CD4-positive, alpha-beta T cell (primary cell): ENCODE data around the gene MSH2. TPM values are rescaled to one million over a fixed set of nuclear protein-coding genes. Genes with fewer than 3 reads are reported as not detected.

Experiments used
- ATAC-seq: fragments of 200-7000 bp; cut with Tn5 transposase; one replicate; pipeline ENCODE4 v1.10.0; 2022; ENCODE audit warnings: mild to moderate bottlenecking; ENCODE audit not compliant: poor library complexity
- CTCF ChIA-PET: fragments of 350-600 bp; sonication (Branson Sonifier 250); formaldehyde crosslinking; loops from one replicate; lab custom pipeline; 2021; ENCODE audit warnings: antibody characterized with exemption, inconsistent platforms; lab: Charles Lee
- POLR2A ChIA-PET: fragments of 350-600 bp; sonication (Branson Sonifier 250); formaldehyde crosslinking; loops from one replicate; lab custom pipeline; 2021; ENCODE audit warnings: antibody characterized with exemption, inconsistent platforms; lab: Charles Lee
- DNase-seq, 14 experiments: peaks; one replicate each; pipeline ENCODE4 v3.0.0-alpha.2; 2013 to 2020; ENCODE audit warnings: mixed read lengths in 2 of 14
- H3K27ac ChIP-seq, 2 donors: one replicate each; pipeline versions ENCODE4 v1.5.1 to v1.7.0; 2013; ENCODE audit warnings: low read length in 2 of 2, low read depth in 1 of 2, mild to moderate bottlenecking in 1 of 2
- H3K27me3 ChIP-seq, 2 experiments: 1 replicate in 1 of 2; 2 replicates in 1 of 2; pipeline versions ENCODE4 v1.6.1 to v1.7.0; 2013; ENCODE audit warnings: low read length in 2 of 2, control low read depth in 1 of 2, mild to moderate bottlenecking in 1 of 2, moderate library complexity in 1 of 2; ENCODE audit not compliant: insufficient read depth in 2 of 2, control insufficient read depth in 1 of 2
- H3K36me3 ChIP-seq: one replicate; pipeline ENCODE4 v1.6.1; 2013; ENCODE audit warnings: low read length, control low read depth; ENCODE audit not compliant: insufficient read depth
- H3K4me1 ChIP-seq: one replicate; pipeline ENCODE4 v1.6.1; 2013; ENCODE audit warnings: low read length, control low read depth; ENCODE audit not compliant: insufficient read depth
- H3K4me3 ChIP-seq: one replicate; pipeline ENCODE4 v1.5.1; 2013; ENCODE audit warnings: mild to moderate bottlenecking, low read length, moderate library complexity
- H3K9me3 ChIP-seq, 2 experiments: 1 replicate in 1 of 2; 2 replicates in 1 of 2; pipeline versions ENCODE4 v1.6.1 to v1.7.0; 2013; ENCODE audit warnings: low read length in 2 of 2, mild to moderate bottlenecking in 2 of 2, control low read depth in 1 of 2, moderate library complexity in 1 of 2; ENCODE audit not compliant: control insufficient read depth in 1 of 2, insufficient read depth in 1 of 2
- H3K27ac Mint-ChIP-seq: one replicate; pipeline ENCODE4 v1.8.0; 2020; ENCODE audit warnings: mixed read lengths
- H3K27me3 Mint-ChIP-seq: one replicate; pipeline ENCODE4 v1.8.0; 2021; ENCODE audit warnings: mixed read lengths
- H3K36me3 Mint-ChIP-seq: one replicate; pipeline ENCODE4 v1.8.0; 2021; ENCODE audit warnings: low read depth, mixed read lengths
- H3K4me1 Mint-ChIP-seq: one replicate; pipeline ENCODE4 v1.8.0; 2021; ENCODE audit warnings: low read depth, mixed read lengths
- H3K4me3 Mint-ChIP-seq: one replicate; pipeline ENCODE4 v1.8.0; 2020; ENCODE audit warnings: mild to moderate bottlenecking, mixed read lengths
- H3K9me3 Mint-ChIP-seq: one replicate; pipeline ENCODE4 v1.8.0; 2020; ENCODE audit warnings: mixed read lengths
- CTCF ChIP-seq: fragments of 200-600 bp; IDR thresholded peaks from one replicate; pipeline ENCODE4 v1.8.0; 2022; ENCODE audit warnings: antibody characterized with exemption, mild to moderate bottlenecking
- intact Hi-C, 2 experiments: fragments of 100-400 bp; cut with DNase I in 1 of 2; cut with micrococcal nuclease in 1 of 2; formaldehyde crosslinking; loops; one replicate each; pipeline versions ENCODE4 v1.15.1 to v1.9.0; 2023 to 2025; cut with DNase I, micrococcal nuclease
- total RNA-seq, 174 experiments: library from RNA in 2 of 174; stranded (reverse) in 2 of 174; gene quantifications; one replicate each; pipeline ENCODE4 v1.2.3 and lab custom pipeline; 2021 to 2026

MSH2 gene
- total RNA-seq, 2 experiments from 2014 or later, result 7.1 to 8.2 TPM

- Histone ChIP-seq H3K27me3 (peaks cover 0 to 6% of the 10 kb centered on the region in 2 experiments), H3K27ac (no peak overlapping the region), H3K4me3 (no peak overlapping the region), H3K36me3 (no peaks in the 10 kb centered on the region), H3K4me1 (no peaks in the 10 kb centered on the region), H3K9me3 (no peaks in the 10 kb centered on the region)
- no peaks in the 10 kb centered on the region for H3K36me3 Mint-ChIP-seq
- no peaks in the 10 kb centered on the region for H3K9me3 Mint-ChIP-seq
- TF ChIP-seq CTCF, result no peak
- ATAC-seq (no peak), DNase-seq (no peak)
- no peak overlapping the region for H3K4me3 Mint-ChIP-seq
- H3K27ac Mint-ChIP-seq, result no peak overlapping the region
- no peaks in the 10 kb centered on the region for H3K4me1 Mint-ChIP-seq
- CTCF ChIA-PET, result no interaction called here
- POLR2A ChIA-PET, result no interaction called here
- peaks cover 8% of the 10 kb centered on the region for H3K27me3 Mint-ChIP-seq
- intact Hi-C loops, result no loop called here
Observed at GRCh38 chr2:47379384-47379783, 23.6 kb upstream of the MSH2 start.

GRCh38 chr2:47381408-47381807, 21.5 kb upstream of the MSH2 start:
- no peaks in the 10 kb centered on the region for H3K9me3 Mint-ChIP-seq
- TF ChIP-seq CTCF, result no peak
- no peaks in the 10 kb centered on the region for H3K36me3 Mint-ChIP-seq
- no peaks in the 10 kb centered on the region for H3K4me1 ChIP-seq
- H3K36me3 ChIP-seq, result no peaks in the 10 kb centered on the region
- H3K4me3 Mint-ChIP-seq, result no peak overlapping the region
- intact Hi-C loops, result no loop called here
- no peaks in the 10 kb centered on the region for H3K9me3 ChIP-seq
- no peak for DNase-seq
- peaks cover 0 to 6% of the 10 kb centered on the region in 2 experiments for H3K27me3 ChIP-seq
- POLR2A ChIA-PET, result no interaction called here
- no peak overlapping the region for H3K27ac ChIP-seq
- H3K4me3 ChIP-seq, result no peak overlapping the region
- H3K27ac Mint-ChIP-seq, result no peak overlapping the region
- no peaks in the 10 kb centered on the region for H3K4me1 Mint-ChIP-seq
- CTCF ChIA-PET, result no interaction called here
- ATAC-seq, result no peak
- peaks cover 8% of the 10 kb centered on the region for H3K27me3 Mint-ChIP-seq

GRCh38 chr2:47386551-47386950, 16.4 kb upstream of the MSH2 start:
- DNase-seq, result no peak
- intact Hi-C loops, result no loop called here
- ChIA-PET CTCF (interaction anchor here (0.6 kb wide), 1 partner anchor 54 kb away, joined by 4 read pairs; no protein-coding TSS in a partner anchor), POLR2A (interaction anchor here (1.2 kb wide), 1 partner anchor 16 kb away, joined by 3 read pairs; the partner anchor contains the start of gene MSH2)
- Histone ChIP-seq H3K36me3 (no peaks in the 10 kb centered on the region), H3K4me1 (peaks cover 2% of the 10 kb centered on the region), H3K27me3 (no peaks in the 10 kb centered on the region), H3K4me3 (no peak overlapping the region), H3K9me3 (no peaks in the 10 kb centered on the region), H3K27ac (no peak overlapping the region)
- Mint-ChIP-seq H3K4me3 (no peak overlapping the region), H3K27ac (no peak overlapping the region), H3K9me3 (no peaks in the 10 kb centered on the region), H3K36me3 (no peaks in the 10 kb centered on the region), H3K4me1 (no peaks in the 10 kb centered on the region), H3K27me3 (peaks cover 17% of the 10 kb centered on the region)
- TF ChIP-seq CTCF, result no peak
- ATAC-seq, result no peak
